HepG2 (cell line): ENCODE data around the gene MSI2. TPM values are rescaled to one million over a fixed set of nuclear protein-coding genes. Genes with fewer than 3 reads are reported as not detected.
A peak's percentile ranks its signal among the peaks of the same experiment; 100 is the strongest.

Source experiments
- ATM ChIP-seq: fragments of 450-650 bp; IDR thresholded peaks from 2 replicates; pipeline ENCODE4 v1.7.1; 2017; ENCODE audit warnings: mild to moderate bottlenecking, borderline replicate concordance
- KLF13 ChIP-seq: sonication (generic); formaldehyde crosslinking; IDR thresholded peaks from 2 replicates; pipeline ENCODE4 v1.4.0; 2020; ENCODE audit warnings: mild to moderate bottlenecking, missing genetic modification reagents
- ZNF564 ChIP-seq: sonication (generic); formaldehyde crosslinking; IDR thresholded peaks from 2 replicates; pipeline ENCODE4 v1.8.1; 2023; ENCODE audit warnings: mild to moderate bottlenecking, missing genetic modification reagents
- ZNF724P ChIP-seq: sonication (generic); formaldehyde crosslinking; IDR thresholded peaks from 2 replicates; pipeline ENCODE4 v1.8.0; 2022; ENCODE audit warnings: missing genetic modification reagents, borderline replicate concordance
- polyA plus RNA-seq, 8 experiments: library from polyadenylated mRNA; depleted of rRNA in 3 of 8; stranded (reverse) in 7 of 8; unstranded in 1 of 8; fragments of >200 nt; fragmentation: Illumina TruSeq in 4 of 8; extraction: Trizol in 4 of 8; gene quantifications; 2 replicates each; pipeline versions ENCODE4 v1.2.1 to v1.2.3, GENCODE V29; 2011 to 2016; ENCODE audit warnings: low read depth in 4 of 8, missing spikeins in 1 of 8, mixed read lengths in 1 of 8; ENCODE audit not compliant: insufficient read depth in 1 of 8
- total RNA-seq, 5 experiments: library from RNA; depleted of rRNA; stranded (reverse); fragments of >200 nt; fragmentation: Illumina TruSeq; extraction: Trizol; gene quantifications; 2 replicates each; pipeline ENCODE4 v1.2.3, GENCODE V29; 2016; ENCODE audit warnings: low read depth in 1 of 5
- TF ChIP-seq, protein P1 (sequence below), 2 experiments: fragments of 450-650 bp in 1 of 2; sonication (generic) in 1 of 2; formaldehyde crosslinking in 1 of 2; IDR thresholded peaks; 2 replicates each; pipeline versions ENCODE4 v1.6.1 to v1.8.0; 2016 to 2022; ENCODE audit warnings: antibody characterized with exemption in 1 of 2, mild to moderate bottlenecking in 1 of 2, missing genetic modification reagents in 1 of 2
- TF ChIP-seq, protein P2 (sequence below): sonication (generic); formaldehyde crosslinking; IDR thresholded peaks from 2 replicates; pipeline ENCODE4 v1.5.1; 2020; ENCODE audit warnings: missing genetic modification reagents, mild to moderate bottlenecking, borderline replicate concordance
- TF ChIP-seq, protein P3 (sequence below): sonication (generic); IDR thresholded peaks from 2 replicates; pipeline ENCODE4 v1.6.1; 2016; ENCODE audit warnings: low read depth, borderline replicate concordance
- TF ChIP-seq, protein P4 (sequence below): sonication (generic); formaldehyde crosslinking; IDR thresholded peaks from 2 replicates; pipeline ENCODE4 v1.4.0; 2020; ENCODE audit warnings: missing genetic modification reagents, mild to moderate bottlenecking, borderline replicate concordance

The MSI2 gene
- total and polyA plus RNA-seq, 2 of the 13 experiments (the other 11 are each of a cell fraction or from before 2014, with no cell fraction given): 77.5 to 78.4 TPM

DNA sequence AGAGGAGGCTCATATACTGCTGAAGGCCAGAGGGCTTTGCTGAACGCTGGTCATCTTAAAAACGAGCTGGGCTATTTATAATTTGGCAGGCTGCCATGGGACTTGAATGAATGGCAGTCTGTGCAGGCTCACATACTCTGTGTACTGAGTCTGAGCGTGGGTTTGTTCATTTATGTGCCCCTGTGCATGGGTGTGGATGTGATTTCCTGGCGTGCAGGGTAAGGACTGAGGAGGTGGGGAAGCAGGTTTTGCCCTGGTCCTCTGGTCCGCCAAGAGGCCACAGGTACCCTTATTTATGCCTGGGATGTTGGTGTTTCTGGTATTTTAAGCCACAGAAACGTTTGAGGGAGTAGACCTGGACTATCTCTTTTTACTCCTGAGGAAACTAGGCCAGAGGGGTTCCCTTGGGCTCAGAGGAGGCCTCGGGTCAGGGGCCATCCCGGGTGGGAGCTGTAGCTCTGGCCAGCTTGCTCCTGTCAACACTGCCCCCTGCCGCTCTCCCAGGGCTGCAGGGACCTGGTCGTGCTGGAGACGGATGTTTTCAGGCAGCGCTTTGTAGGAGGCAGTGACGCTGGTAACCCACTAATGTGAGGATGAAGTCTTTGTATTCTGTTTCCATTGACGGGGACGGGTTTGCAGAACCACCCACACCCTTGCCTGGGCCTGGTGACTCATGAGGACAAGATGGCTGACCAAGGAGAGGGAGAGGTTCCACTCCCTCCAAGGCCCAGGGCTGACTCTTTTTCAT, 184.4 kb downstream of the MSI2 start (continued):
- TF ChIP-seq, protein P1, sequence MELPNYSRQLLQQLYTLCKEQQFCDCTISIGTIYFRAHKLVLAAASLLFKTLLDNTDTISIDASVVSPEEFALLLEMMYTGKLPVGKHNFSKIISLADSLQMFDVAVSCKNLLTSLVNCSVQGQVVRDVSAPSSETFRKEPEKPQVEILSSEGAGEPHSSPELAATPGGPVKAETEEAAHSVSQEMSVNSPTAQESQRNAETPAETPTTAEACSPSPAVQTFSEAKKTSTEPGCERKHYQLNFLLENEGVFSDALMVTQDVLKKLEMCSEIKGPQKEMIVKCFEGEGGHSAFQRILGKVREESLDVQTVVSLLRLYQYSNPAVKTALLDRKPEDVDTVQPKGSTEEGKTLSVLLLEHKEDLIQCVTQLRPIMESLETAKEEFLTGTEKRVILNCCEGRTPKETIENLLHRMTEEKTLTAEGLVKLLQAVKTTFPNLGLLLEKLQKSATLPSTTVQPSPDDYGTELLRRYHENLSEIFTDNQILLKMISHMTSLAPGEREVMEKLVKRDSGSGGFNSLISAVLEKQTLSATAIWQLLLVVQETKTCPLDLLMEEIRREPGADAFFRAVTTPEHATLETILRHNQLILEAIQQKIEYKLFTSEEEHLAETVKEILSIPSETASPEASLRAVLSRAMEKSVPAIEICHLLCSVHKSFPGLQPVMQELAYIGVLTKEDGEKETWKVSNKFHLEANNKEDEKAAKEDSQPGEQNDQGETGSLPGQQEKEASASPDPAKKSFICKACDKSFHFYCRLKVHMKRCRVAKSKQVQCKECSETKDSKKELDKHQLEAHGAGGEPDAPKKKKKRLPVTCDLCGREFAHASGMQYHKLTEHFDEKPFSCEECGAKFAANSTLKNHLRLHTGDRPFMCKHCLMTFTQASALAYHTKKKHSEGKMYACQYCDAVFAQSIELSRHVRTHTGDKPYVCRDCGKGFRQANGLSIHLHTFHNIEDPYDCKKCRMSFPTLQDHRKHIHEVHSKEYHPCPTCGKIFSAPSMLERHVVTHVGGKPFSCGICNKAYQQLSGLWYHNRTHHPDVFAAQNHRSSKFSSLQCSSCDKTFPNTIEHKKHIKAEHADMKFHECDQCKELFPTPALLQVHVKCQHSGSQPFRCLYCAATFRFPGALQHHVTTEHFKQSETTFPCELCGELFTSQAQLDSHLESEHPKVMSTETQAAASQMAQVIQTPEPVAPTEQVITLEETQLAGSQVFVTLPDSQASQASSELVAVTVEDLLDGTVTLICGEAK (IDR thresholded peaks at IDR 0.05): no peak
- TF ChIP-seq, protein P1 (CRISPR knock-in tag; IDR thresholded peaks at IDR 0.05): no peak
- TF ChIP-seq, protein P2, sequence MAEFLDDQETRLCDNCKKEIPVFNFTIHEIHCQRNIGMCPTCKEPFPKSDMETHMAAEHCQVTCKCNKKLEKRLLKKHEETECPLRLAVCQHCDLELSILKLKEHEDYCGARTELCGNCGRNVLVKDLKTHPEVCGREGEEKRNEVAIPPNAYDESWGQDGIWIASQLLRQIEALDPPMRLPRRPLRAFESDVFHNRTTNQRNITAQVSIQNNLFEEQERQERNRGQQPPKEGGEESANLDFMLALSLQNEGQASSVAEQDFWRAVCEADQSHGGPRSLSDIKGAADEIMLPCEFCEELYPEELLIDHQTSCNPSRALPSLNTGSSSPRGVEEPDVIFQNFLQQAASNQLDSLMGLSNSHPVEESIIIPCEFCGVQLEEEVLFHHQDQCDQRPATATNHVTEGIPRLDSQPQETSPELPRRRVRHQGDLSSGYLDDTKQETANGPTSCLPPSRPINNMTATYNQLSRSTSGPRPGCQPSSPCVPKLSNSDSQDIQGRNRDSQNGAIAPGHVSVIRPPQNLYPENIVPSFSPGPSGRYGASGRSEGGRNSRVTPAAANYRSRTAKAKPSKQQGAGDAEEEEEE (CRISPR knock-in tag): no peak
- TF ChIP-seq KLF13 (CRISPR knock-in tag) (no peak), ZNF724P (CRISPR knock-in tag) (0 out of 2 replicates have a peak, but pooled peaks have one; percentile 36), ATM (no peak), ZNF564 (no peak)
- TF ChIP-seq, protein P3, sequence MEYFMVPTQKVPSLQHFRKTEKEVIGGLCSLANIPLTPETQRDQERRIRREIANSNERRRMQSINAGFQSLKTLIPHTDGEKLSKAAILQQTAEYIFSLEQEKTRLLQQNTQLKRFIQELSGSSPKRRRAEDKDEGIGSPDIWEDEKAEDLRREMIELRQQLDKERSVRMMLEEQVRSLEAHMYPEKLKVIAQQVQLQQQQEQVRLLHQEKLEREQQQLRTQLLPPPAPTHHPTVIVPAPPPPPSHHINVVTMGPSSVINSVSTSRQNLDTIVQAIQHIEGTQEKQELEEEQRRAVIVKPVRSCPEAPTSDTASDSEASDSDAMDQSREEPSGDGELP: no peak
- TF ChIP-seq, protein P4, sequence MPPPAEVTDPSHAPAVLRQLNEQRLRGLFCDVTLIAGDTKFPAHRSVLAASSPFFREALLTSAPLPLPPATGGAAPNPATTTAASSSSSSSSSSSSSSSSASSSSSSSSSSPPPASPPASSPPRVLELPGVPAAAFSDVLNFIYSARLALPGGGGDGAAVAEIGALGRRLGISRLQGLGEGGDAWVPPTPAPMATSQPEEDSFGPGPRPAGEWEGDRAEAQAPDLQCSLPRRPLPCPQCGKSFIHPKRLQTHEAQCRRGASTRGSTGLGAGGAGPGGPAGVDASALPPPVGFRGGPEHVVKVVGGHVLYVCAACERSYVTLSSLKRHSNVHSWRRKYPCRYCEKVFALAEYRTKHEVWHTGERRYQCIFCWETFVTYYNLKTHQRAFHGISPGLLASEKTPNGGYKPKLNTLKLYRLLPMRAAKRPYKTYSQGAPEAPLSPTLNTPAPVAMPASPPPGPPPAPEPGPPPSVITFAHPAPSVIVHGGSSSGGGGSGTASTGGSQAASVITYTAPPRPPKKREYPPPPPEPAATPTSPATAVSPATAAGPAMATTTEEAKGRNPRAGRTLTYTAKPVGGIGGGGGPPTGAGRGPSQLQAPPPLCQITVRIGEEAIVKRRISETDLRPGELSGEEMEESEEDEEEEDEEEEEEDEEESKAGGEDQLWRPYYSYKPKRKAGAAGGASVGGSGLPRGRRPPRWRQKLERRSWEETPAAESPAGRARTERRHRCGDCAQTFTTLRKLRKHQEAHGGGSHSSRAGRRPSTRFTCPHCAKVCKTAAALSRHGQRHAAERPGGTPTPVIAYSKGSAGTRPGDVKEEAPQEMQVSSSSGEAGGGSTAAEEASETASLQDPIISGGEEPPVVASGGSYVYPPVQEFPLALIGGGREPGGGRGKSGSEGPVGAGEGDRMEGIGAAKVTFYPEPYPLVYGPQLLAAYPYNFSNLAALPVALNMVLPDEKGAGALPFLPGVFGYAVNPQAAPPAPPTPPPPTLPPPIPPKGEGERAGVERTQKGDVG (CRISPR knock-in tag): peak; percentile 61; the same call in 1 of the 2 replicates
